ENCODE results near the gene ZBTB34.

The ZBTB34 gene

GRCh38 chr9:126925876-126926275, 65.4 kb downstream of the ZBTB34 start:
- no peak for DNase-seq (ENCODE audit: low read depth)

GRCh38 chr9:126926364-126926763, 65.9 kb downstream of the ZBTB34 start:
- DNase-seq (ENCODE audit: low read depth): no peak

- DNase-seq (ENCODE audit: low read depth): no peak
Measured at GRCh38 chr9:126927419-126927818, 67.0 kb downstream of the ZBTB34 start.

DNA sequence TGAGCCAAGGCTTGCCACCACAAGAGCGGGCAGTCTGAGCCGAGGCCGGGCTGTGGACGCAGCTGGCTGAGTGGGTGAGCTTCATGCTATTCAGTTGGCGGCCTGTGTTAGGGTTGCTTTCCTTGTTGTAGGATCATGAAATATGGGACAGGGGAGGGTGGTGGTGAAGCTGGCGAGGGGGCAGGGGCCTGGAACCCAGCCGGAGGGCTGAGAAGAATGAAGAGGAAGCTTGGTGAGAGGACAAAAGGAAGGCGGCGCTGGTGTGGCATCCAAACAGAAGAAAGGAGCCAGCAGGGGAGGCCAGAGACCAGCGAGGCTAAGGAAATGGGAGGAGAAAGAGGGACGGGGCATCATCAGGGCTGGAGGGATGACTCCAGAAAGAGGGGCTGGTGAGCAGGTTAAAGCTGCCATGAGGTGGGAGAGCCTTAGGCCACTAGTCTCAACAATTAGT, 72.5 kb downstream of the ZBTB34 start:
- no peak for DNase-seq (ENCODE audit: low read depth)

GRCh38 chr9:126933334-126933980, 73.0 kb downstream of the ZBTB34 start:
- no peak for DNase-seq (ENCODE audit: low read depth)

- DNase-seq (ENCODE audit: low read depth): no peak
Measured at GRCh38 chr9:126934441-126934840, 74.0 kb downstream of the ZBTB34 start.

All from stimulated activated CD8-positive, alpha-beta memory T cell treated with anti-CD3 and anti-CD28 coated beads, Interleukin-12 subunit alpha, Interleukin-12 subunit beta, amount 100 ng/mL, for 4 hours (primary cell).